ENCODE results near the gene PPARG.
A peak's percentile ranks its signal among the peaks of the same experiment; 100 is the strongest.
"Not testable (repeated sequence)": the region's sequence is repeated elsewhere in the genome, so short reads cannot be mapped to it uniquely, and the experiment has no call there.

PPARG gene

GRCh38 chr3:12288182-12289129, at the start of gene PPARG:
Gene PPARG (plus strand): TSS chr3:12289070. CDS start chr3:12379712, 90,642 bp downstream.
- no peak for DNase-seq

GRCh38 chr3:12239301-12239700, 49.6 kb upstream of the PPARG start:
- no peak for DNase-seq

GRCh38 chr3:12242772-12243171, 46.1 kb upstream of the PPARG start:
- DNase-seq: no peak

- no peak for DNase-seq
Measured at GRCh38 chr3:12246497-12247163, 42.2 kb upstream of the PPARG start.

GRCh38 chr3:12247411-12247810, 41.5 kb upstream of the PPARG start:
- no peak for DNase-seq

GRCh38 chr3:12249519-12249918, 39.4 kb upstream of the PPARG start:
- no peak for DNase-seq

- DNase-seq: no peak
Measured at GRCh38 chr3:12252889-12253288, 36.0 kb upstream of the PPARG start.

- no peak for DNase-seq
Measured at GRCh38 chr3:12253516-12254343, 35.1 kb upstream of the PPARG start.

- DNase-seq: no peak
Measured at GRCh38 chr3:12255393-12255792, 33.5 kb upstream of the PPARG start.

GRCh38 chr3:12258911-12259310, 30.0 kb upstream of the PPARG start:
- DNase-seq: no peak

GRCh38 chr3:12262173-12262572, 26.7 kb upstream of the PPARG start:
- DNase-seq: not testable (repeated sequence)

GRCh38 chr3:12265508-12265907, 23.4 kb upstream of the PPARG start:
- no peak for DNase-seq

GRCh38 chr3:12266038-12266437, 22.8 kb upstream of the PPARG start:
- DNase-seq: no peak

GRCh38 chr3:12267376-12268030, 21.4 kb upstream of the PPARG start:
- no peak for DNase-seq

- DNase-seq: no peak
Measured at GRCh38 chr3:12268049-12268735, 20.7 kb upstream of the PPARG start.

- DNase-seq: no peak
Measured at GRCh38 chr3:12270976-12271375, 17.9 kb upstream of the PPARG start.

- peak; percentile 64 for DNase-seq
Measured at GRCh38 chr3:12273045-12273695, 15.7 kb upstream of the PPARG start.

- no peak for DNase-seq
Measured at GRCh38 chr3:12275974-12276650, 12.8 kb upstream of the PPARG start.

- DNase-seq: not testable (repeated sequence)
Measured at GRCh38 chr3:12276827-12277226, 12.0 kb upstream of the PPARG start.

- no peak for DNase-seq
Measured at GRCh38 chr3:12278566-12278965, 10.3 kb upstream of the PPARG start.

Data from fibroblast of skin of right quadriceps (primary cell).